ENCODE measurements around the gene CNOT8. TPM values are rescaled to one million over a fixed set of nuclear protein-coding genes. Genes with fewer than 3 reads are reported as not detected.

Gene CNOT8
- total and polyA plus RNA-seq, 9 of the 15 experiments (the other 6 are each of a cell fraction or from before 2014, with no cell fraction given), result 15.2 to 68.9 (median 52.1) TPM

- Histone ChIP-seq H3K9me3 (replicated peaks; ENCODE audit: control insufficient read depth, insufficient read depth, low read depth, low read length) (peaks cover 9% of the 10 kb centered on the region), H3K36me3 (ENCODE audit: control insufficient read depth, insufficient read depth, low read length) (peaks cover 20% of the 10 kb centered on the region), H3K27me3 (ENCODE audit: control insufficient read depth in 2 of 2, insufficient read depth in 2 of 2, low read length in 2 of 2) (no peaks in the 10 kb centered on the region), H3K4me2 (ENCODE audit: insufficient read depth, low read length) (no peak overlapping the region), H4K20me1 (replicated peaks; ENCODE audit: control insufficient read depth, insufficient read depth, low read length) (no peaks in the 10 kb centered on the region), H3K4me3 (no peak overlapping the region), H3K27ac (ENCODE audit: extremely low read depth, low read depth, low read length) (no peak overlapping the region), H3K9ac (ENCODE audit: insufficient read depth in 1 of 2, low read depth in 2 of 2, low read length in 2 of 2) (no peak overlapping the region), H3K79me2 (ENCODE audit: control insufficient read depth, insufficient read depth, low read length) (no peaks in the 10 kb centered on the region), H3K9me1 (ENCODE audit: control insufficient read depth, insufficient read depth, low read length) (no peaks in the 10 kb centered on the region), H2AFZ (ENCODE audit: low read depth, low read length) (no peak overlapping the region), H3K4me1 (replicated peaks in 1 of 2; ENCODE audit: control insufficient read depth in 2 of 2, insufficient read depth in 2 of 2, low read length in 2 of 2) (no peaks in the 10 kb centered on the region)
- FAIRE-seq (no peak), ATAC-seq (no peak), DNase-seq (ENCODE audit: extremely low read depth in 1 of 4, low spot score in 3 of 4) (no peak)
- no peak for TF ChIP-seq ILK (tag; IDR thresholded peaks at IDR 0.05; ENCODE audit: borderline replicate concordance, low read depth)
- no peak for TF ChIP-seq ILF3 (IDR thresholded peaks at IDR 0.05; ENCODE audit: borderline replicate concordance)
- TF ChIP-seq BHLHE40 (IDR thresholded peaks at IDR 0.05; ENCODE audit: low read length), result no peak
- TF ChIP-seq MYC (IDR thresholded peaks at IDR 0.05; ENCODE audit: low read depth, low read length), result no peak
- no peak for TF ChIP-seq MYC (CRISPR knock-in tag; IDR thresholded peaks at IDR 0.05; ENCODE audit: borderline replicate concordance, low read depth)
- TF ChIP-seq SMARCE1 (IDR thresholded peaks at IDR 0.05), result no peak
- TF ChIP-seq MCM3 (IDR thresholded peaks at IDR 0.05), result no peak
- no peak for TF ChIP-seq PHTF2 (CRISPR knock-in tag; IDR thresholded peaks at IDR 0.05)
- no peak for TF ChIP-seq SNAPC5 (CRISPR knock-in tag; IDR thresholded peaks at IDR 0.05)
- TF ChIP-seq YBX1 (IDR thresholded peaks at IDR 0.05), result no peak
- TF ChIP-seq REST (IDR thresholded peaks at IDR 0.05; ENCODE audit: borderline replicate concordance), result no peak
- TF ChIP-seq REST (CRISPR knock-in tag; IDR thresholded peaks at IDR 0.05; ENCODE audit: low read depth), result no peak
- ChIA-PET POLR2A (interaction anchor here (0.6 kb wide), 1 partner anchor 179 kb away, joined by 3 read pairs; no protein-coding TSS in a partner anchor), CTCF (ENCODE audit: low intra/inter-chr PET ratio) (no interaction called here)
- 80% methylated on average over 4 of the region's 4 CpGs for WGBS (ENCODE audit: insufficient coverage, low coverage, missing lambda C conversion rate)
- BruUV-seq (replicated peaks), result no TSS peak
- in situ Hi-C loops (cut with MboI) (no loop called here), intact Hi-C loops (cut with micrococcal nuclease) (no loop called here)
Observed at GRCh38 chr5:154881986-154882385, 23.6 kb downstream of the CNOT8 start.
